HEK293T (cell line): ENCODE data around the gene PITPNC1.

Experiments
- ARNT ChIP-seq: fragments of 450-650 bp; IDR thresholded peaks from 2 replicates; pipeline ENCODE4 v1.6.1; 2017; ENCODE audit warnings: mild to moderate bottlenecking
- BHLHE40 ChIP-seq: fragments of 450-650 bp; IDR thresholded peaks from 2 replicates; pipeline ENCODE4 v1.6.1; 2016; ENCODE audit warnings: mild to moderate bottlenecking, moderate library complexity, borderline replicate concordance
- CTBP1 ChIP-seq: fragments of 450-650 bp; IDR thresholded peaks from 2 replicates; pipeline ENCODE4 v1.6.1; 2016; ENCODE audit warnings: borderline replicate concordance
- ELF4 ChIP-seq: fragments of 450-650 bp; IDR thresholded peaks from 2 replicates; pipeline ENCODE4 v1.6.1; 2017; ENCODE audit warnings: antibody characterized with exemption
- FOXA1 ChIP-seq: fragments of 450-650 bp; IDR thresholded peaks from 2 replicates; pipeline ENCODE4 v1.6.1; 2016; ENCODE audit warnings: mild to moderate bottlenecking
- FOXM1 ChIP-seq: fragments of 450-650 bp; IDR thresholded peaks from 2 replicates; pipeline ENCODE4 v1.6.1; 2017; ENCODE audit warnings: mild to moderate bottlenecking, borderline replicate concordance
- HDGF ChIP-seq: fragments of 450-650 bp; IDR thresholded peaks from 2 replicates; pipeline ENCODE4 v1.6.1; 2017; ENCODE audit warnings: antibody characterized with exemption, borderline replicate concordance
- L3MBTL2 ChIP-seq: fragments of 450-650 bp; conservative IDR thresholded peaks from 2 replicates; pipeline ENCODE4 v1.6.1; 2016; ENCODE audit warnings: mild to moderate bottlenecking
- LEF1 ChIP-seq: fragments of 450-650 bp; IDR thresholded peaks from 2 replicates; pipeline ENCODE4 v1.6.1; 2017; ENCODE audit warnings: mild to moderate bottlenecking, borderline replicate concordance
- NFRKB ChIP-seq: fragments of 450-650 bp; IDR thresholded peaks from 2 replicates; pipeline ENCODE4 v1.6.1; 2016; ENCODE audit warnings: mild to moderate bottlenecking, moderate library complexity
- SP1 ChIP-seq: fragments of 450-650 bp; IDR thresholded peaks from 2 replicates; pipeline ENCODE4 v1.6.1; 2017
- SUZ12 ChIP-seq: fragments of 450-650 bp; IDR thresholded peaks from 2 replicates; pipeline ENCODE4 v1.6.1; 2016; ENCODE audit warnings: mild to moderate bottlenecking
- TARDBP ChIP-seq: fragments of 450-650 bp; IDR thresholded peaks from 2 replicates; pipeline ENCODE4 v1.6.1; 2016
- ZNF384 ChIP-seq: fragments of 450-650 bp; IDR thresholded peaks from 2 replicates; pipeline ENCODE4 v1.6.1; 2016

DNA sequence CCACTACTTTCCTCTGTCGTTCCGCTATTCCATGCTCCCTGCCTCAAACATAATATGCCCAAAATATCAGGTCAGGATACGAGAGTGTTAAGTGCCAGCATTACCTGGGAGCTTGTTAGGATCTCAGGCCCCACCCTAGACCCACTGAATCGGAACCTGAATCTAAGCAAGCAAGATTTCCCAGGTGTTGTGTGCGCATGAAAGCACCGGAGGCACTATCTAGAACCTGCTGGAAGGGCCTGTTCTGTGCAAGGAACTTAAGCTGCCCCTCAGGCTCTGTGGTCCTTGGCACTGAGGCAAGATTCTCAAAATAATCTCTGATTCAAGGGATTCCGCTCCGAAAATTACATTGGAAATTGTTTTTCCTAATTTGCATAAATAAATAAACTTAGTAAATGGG, 233.0 kb downstream of the PITPNC1 start:
- TF ChIP-seq SP1, result no peak
- no peak for TF ChIP-seq TARDBP
- TF ChIP-seq FOXM1, result no peak
- TF ChIP-seq CTBP1, result no peak
- TF ChIP-seq SUZ12, result no peak
- no peak for TF ChIP-seq HDGF
- TF ChIP-seq ARNT, result no peak
- no peak for TF ChIP-seq ZNF384
- TF ChIP-seq FOXA1, result no peak
- no peak for TF ChIP-seq BHLHE40
- TF ChIP-seq ELF4, result no peak
- no peak for TF ChIP-seq L3MBTL2
- TF ChIP-seq NFRKB, result no peak
- no peak for TF ChIP-seq LEF1
